ENCODE data around the gene CKAP2L.

GRCh38 chr2:112698834-112699515 lies 65.4 kb downstream of the CKAP2L start:
- TF ChIP-seq BACH2 (CRISPR knock-in tag; IDR thresholded peaks at IDR 0.05; ENCODE audit: borderline replicate concordance) (no peak), ARNTL (CRISPR knock-in tag; IDR thresholded peaks at IDR 0.05; ENCODE audit: borderline replicate concordance, low read depth) (no peak), PATZ1 (CRISPR knock-in tag; IDR thresholded peaks at IDR 0.05; ENCODE audit: borderline replicate concordance) (no peak)
